ENCODE measurements around the gene IQCK. TPM values are rescaled to one million over a fixed set of nuclear protein-coding genes. Genes with fewer than 3 reads are reported as not detected.
A peak's percentile ranks its signal among the peaks of the same experiment; 100 is the strongest.

Gene IQCK
- total RNA-seq, 1 experiment from 2014 or later, result 11.7 TPM

DNA sequence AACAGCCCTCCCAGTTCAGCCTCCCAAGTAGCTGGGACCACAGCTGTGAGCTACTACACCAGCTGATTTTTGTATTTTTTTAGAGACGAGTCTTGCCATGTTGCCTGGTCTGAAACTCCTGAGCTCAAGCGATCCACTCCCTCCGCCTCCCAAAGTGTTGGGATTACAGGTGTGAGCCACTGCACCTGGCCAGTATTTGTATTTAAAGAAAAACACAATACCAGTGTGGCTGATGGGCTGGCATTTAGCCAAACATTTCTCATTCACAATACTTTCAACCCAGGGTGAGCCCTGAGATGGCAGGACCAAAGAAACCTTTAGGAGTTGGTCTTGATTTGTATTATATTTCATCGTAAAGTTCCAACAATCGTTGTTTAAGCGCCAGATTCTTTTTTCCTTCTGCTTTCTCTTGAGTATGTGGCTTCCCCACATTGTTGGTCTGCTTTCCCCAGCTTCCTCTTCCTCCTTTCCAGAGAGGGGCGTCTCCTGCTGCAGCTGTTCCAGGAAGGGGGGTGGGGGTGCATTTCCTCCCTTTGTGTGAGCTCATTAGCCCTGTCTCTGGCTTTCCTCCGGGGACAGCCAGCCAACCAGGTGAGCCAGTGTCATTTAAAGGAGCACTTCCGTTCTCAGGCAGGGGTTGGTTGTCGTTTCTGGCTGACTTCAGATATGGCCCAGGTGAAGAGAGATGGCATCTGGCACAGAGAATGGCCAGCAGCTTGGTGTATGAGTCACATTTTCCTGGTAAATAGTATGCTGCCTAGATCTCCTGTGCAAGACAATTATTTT is 86.7 kb downstream of the IQCK start:
- DNase-seq (ENCODE audit: low spot score), result no peak

DNA sequence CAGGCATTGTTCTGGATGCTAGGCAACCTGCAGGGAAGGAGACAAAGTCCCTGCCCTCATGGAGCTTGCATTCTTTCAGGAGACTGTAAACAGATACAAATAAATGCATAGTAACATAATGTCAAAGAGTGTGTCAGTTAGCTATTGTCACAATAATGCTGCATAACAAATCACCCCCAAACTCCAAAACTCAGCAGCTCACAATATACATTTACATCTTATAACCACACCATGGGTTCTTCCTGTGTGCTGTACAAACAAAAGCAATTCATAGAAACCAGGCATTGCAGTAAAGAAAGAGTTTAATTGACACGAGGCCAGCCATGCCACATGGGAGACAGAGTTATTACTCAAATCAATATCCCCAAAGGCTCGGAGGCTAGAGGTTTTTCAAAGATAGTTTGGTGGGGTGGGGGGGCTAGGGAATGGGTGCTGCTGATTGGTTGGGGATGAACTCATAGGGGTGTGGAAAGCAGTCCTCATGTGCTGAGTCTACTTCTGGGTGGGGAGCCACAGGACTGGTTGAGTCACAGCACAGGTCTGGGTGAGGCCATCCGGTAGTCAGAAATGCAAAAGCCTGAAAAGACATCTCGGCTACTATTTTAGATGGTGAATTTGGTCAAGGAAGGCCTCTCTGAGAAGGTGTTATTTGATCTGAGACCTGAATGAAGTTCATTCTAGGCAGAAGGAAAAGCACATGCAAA is 87.5 kb downstream of the IQCK start:
- DNase-seq (ENCODE audit: low spot score), result no peak

DNA sequence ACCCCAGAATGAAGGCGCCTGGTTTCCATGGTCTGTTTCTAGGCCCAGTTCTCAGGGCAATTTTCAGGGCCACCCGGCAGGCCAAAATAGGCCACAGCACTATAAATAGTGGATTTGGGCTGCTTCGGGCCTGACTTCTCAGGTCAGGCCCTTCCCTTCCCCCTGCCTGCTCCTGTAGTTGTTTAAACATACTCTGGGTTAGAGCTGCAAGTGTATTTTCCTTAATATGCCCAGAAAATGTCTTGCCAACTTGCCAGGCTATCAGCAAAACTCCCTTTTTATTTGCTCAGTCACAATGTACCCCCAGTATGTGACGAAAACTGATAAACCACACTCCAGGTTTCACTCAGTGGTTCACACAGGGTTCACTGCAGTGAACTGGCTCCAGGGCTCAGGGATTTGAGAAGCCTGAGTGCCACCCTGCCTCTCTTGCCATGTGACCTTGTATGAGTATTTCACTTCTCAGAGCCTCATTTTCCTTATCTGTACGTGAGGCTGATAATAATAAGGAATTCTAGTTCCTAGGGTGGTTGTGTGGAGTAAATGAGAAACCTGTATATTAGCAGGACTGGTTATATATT is 90.1 kb downstream of the IQCK start:
- DNase-seq (ENCODE audit: low spot score), result no peak

DNA sequence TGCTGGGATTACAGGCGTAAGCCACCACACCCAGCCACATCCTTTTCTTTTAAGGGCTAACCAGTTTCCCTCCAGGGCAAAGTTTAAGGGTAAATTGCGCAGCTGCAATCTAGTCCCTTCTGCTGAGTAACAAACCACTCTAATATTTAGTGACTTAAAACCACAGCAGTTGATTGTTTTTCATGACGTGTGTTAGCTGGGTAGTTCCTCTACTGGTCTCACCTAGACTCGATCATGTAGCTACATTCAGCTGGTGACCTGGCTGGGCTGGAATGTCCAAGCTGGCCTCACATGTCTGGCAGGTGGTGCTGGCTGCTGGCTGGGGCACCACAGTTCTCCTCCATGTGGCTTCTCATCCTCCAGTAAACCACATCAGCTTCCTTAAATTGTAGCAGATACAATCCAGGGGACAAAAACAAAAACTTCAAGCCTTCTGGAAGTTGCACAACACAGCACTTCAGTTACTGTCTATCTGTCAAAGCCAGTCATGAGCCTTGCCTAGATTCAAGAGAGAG is 91.1 kb downstream of the IQCK start:
- peak; percentile 33 for DNase-seq (ENCODE audit: low spot score)

DNA sequence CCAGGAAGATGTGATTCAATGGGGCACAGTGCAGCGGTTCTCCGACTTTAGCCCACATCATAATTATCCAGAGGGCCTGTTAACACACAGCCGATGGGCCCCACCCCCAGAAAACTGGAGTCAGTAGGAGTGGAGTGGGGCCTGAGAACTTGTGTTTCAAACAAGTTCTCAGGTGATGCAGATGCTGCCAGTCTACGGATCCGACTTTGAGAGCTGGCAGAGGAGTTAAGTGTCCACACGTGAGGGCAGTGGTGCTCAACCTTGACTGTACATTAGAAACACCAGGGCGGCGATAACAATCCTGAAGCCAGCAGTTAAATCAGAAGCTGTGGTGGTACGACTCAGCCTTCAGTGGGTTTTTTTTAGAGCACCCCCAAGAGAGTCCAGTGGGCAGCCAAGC is 91.6 kb downstream of the IQCK start:
- DNase-seq (ENCODE audit: low spot score), result no peak

DNA sequence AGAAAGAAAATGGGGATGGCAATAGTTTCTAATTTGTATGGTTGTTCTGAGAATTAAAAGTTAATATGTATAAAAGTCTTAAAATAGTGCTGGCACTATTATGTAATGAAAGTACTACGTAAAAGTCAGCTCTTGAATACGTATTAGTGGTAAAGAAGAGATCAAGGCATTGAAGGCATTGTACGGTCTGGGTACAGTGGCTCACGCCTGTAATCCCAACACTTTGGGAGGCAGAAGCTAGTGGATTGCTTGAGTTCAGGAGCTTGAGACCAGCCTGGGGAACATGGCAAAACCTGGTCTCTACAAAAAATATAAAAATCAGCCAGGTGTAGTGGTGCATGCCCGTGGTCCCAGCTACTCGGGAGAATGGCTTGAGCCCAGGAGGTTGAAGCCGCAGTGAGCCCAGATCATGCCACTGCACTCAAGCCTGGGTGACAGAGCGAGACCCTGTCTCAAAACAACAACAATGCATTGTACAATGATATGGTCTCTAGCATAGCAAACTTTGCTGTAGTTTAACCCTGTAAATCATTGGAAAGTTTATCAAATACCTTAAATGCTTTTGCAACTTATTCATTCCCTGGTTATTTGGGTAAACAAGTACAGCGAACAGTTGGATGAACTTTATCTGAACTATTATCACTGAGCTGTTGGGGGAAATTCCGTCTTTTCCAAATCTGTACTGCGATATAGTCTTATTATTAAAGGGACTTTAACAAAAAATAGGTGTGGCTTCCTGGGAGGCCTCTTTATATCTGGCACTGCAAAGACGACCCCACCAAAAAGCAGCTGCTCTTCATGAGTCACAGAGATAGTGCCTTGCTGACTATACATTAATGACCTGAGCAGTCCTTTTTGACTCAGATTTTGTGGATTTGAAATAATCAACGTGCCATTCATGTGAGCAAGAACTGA is 93.0 kb downstream of the IQCK start:
- no peak for DNase-seq (ENCODE audit: low spot score)

DNA sequence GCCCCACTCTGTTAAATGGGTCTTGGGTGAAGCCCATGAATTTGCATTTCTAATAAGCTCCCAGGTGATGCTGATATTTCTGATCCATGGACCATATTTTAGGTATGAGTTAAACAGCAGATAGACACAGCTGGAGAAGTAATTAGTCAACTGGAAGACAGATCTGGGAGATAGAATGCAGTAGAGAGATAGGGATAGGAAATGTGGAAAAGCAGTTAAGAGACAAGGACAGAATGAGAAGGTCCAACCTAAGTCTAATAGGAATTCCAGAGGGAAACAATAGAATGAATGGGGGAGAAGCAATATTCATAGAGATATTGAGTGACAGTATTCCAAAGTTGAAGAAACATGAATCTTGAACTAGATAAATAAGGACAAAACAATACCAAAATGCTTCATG is 94.9 kb downstream of the IQCK start:
- no peak for DNase-seq (ENCODE audit: low spot score)

DNA sequence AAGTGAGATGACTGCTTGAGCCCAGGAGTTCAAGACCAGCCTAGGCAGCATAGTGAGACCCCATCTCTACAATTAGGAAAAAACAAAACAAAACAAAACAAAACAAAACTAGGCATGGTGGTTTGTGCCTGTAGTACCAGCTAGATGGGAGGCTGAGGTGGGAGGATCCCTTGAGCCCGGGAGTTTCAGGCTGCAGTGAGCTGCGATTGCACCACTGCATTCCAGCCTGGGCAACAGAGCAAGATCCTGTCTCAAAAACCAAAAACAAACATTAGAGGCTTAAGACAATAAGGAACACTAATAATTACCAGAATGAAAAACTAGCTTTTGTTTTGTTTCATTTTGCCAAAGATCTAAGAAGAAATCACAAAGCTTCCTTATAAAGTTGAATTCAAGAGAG is 97.3 kb downstream of the IQCK start:
- DNase-seq (ENCODE audit: low spot score), result no peak

DNA sequence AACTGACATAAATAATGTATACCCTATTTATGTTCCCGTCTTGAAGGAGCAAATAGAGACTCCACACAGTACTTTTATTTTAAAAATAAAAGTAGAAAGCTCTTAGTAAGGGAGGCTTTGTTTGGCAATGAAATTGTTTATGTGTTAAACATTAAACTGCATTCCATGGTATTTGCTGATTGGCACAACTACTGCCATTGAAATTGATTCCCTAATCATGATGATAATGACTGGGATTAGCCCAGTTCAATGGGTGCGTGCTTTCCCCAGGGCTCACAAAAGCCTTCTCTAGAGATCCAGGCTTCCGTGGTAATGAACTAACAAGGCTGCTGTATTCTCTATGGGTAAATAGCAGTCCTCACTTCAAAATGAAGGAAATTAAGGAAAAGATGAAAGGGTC is 99.1 kb downstream of the IQCK start:
- DNase-seq (ENCODE audit: low spot score), result no peak

DNA sequence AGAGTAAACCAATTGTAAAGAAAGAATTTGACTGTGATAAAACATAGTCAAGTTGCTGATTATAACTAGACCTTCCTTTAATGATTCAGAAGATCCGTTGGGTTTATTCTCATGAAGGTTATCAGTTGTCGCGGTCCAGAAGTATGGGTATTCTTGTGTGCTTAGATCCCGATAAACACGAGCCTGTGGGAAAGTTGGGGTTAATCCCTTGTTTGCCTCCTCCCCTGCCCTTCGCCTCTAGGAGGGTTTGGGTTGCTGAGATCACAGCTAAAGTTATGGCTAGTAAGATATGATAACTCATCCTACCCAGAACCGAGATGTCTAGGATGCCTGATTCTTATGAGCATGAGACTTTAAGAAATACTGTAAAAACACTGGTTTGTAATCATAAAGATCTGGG is 99.8 kb downstream of the IQCK start:
- no peak for DNase-seq (ENCODE audit: low spot score)

DNA sequence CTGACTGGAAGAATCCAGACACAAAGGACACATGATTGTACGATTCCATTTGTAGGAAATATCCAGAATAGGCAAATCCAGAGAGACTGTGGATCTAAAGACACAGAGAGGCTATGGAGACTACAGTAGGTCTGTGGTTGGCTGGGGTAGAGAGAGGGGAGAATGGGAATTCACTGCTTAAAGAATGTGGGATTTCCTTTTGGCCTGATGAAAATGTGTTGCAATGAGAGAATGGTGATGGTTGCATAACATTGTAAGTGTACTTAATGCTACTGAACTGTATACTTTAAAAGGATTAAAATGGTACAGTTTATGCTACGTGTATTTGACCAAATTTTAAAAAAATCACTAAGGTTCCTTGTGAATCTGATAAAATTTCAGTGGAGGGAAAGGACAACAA is 104.5 kb downstream of the IQCK start:
- DNase-seq (ENCODE audit: low spot score), result peak; percentile 19

DNA sequence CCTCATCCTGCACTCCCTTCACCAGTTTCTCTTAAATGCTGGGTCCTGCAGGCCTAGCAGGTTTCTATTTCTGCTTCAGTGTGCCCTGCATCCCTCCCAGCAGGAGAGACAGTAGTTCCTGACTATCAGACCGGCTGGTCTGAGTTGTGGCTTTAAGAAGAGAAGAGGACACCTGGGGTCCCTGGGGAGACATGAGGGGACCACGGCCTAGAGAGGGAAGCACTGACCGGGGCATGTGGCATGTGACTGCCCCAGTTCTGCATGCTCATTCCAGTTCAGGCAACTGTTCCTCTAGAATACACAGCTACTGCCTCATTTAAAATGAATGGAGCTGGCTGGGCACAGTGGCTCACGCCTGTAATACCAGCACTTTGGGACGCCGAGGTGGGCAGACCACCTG is 105.3 kb downstream of the IQCK start:
- DNase-seq (ENCODE audit: low spot score), result no peak

DNA sequence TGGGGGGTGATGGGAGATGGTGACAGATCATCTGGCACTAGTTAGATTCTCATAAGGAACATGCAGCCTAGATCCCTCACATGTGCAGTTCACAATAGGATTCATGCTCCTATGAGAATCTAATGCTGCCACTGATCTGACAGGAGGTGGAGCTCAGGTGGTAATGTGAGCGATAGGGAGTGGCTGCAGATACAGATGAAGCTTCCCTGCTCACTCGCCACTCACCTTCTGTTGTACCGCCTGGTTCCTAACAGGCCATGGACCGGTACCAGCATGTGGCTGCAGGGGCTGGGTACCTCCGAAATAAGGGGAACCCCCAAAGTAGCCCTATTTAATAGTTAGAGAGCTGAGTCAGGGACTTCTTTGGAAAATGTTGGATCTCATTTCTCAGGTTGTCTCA is 106.1 kb downstream of the IQCK start:
- DNase-seq (ENCODE audit: low spot score), result no peak

DNA sequence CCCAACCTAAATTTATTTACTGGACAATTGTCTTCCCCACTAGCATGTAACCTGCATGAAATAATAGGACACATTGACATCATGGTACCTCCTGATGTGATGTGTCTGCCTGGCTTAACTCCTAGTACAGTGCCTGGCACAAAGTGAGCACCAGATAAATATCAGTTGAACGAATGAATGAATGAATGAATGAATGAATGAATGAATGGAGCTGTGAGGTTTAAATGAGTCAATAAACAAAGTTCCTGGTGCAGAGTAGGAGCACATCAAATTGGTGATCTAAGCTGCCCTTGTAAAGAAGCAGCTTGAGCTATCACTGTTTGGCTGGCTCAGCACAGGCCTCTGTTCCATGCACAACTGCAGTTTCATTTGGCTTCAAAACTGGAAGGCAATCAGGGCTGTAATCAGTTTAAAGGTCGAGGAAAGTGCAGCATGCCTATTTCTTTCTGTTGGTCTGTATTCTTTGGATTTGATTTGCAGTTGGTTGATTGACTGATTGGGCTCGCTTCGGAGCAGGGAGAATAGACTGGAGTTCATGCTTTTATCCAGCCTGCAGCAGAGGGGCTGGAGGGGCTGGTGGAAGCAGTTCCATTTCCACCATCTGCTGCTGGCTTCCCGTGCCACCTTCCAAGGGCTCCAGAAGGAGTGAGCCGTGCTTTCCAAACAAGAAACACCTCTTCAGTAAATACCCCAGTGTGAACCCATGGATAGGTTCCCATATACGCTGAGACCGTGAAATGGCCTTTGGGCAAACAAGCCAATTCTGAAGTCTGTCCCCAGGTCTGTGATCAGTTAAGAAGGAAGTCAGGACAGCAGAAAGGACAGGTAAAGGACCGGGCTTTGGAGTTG is 112.0 kb downstream of the IQCK start:
- no peak for DNase-seq (ENCODE audit: low spot score)

DNA sequence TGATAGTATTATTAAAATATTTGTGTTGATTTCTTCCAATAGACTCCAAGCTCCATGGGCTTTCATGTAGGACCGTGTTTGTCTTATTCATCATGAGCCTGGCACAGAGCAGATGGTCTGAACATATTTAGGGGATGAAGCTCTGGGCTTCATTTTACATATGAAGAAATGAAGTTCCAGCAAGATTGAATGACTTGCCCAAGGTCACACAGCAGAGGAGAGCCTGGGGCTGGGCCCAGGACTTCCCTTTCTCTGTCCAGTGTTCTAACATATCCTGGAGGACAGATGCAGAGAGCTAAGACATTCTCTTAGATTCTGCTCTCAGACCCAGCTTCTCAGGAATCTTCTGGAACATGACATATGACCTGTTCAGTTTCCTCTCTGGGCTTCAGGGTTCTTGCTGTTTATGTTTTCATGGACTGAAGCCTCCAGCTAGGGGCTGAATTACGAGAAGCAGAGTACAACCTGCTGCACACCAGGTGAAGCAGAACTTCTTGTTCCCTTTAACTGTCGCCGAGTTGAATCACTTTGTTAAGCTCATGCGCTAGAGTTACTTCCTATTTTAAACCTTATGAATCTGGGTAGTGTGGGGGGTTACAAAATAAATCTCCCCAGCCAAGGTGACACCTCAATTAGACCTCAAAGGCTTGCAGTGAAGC is 113.0 kb downstream of the IQCK start:
- DNase-seq (ENCODE audit: low spot score), result no peak

DNA sequence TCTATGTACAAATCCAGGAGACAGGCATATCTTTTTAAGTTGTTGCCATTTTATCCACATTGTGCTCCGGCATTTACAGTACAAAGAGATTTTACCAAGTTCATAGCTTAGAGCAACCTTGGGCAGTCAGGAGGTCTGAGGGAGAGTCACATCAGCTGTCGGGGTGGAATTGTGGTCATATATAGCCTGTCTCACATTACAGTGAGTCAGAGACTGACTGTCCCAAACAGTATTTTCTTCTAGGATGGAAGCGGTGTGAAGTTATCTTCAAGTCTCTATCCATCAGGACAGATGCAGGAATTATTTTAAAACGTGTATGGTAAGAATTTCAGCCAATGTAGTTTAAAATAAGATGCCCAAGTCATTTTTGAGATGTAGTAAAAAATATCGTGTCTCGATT is 113.6 kb downstream of the IQCK start:
- peak; percentile 73 for DNase-seq (ENCODE audit: low spot score)

DNA sequence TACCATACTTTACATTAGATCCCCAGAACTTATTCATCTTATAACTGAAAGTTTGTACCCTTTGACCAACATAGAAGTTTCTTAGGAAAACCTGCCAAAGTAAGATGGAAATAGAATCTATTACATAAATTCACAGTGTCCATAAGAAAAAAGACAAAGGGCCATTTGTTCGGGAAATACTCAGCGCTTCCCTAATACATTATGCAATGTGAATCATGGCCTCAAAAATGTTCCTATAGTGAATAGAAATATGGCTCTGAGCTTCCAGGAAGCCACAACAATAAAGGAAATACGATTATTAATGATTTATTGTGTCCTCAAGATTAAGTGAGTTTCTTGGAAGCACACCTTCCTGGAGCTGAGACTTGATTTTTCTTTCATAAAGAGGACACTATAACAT is 115.1 kb downstream of the IQCK start:
- no peak for DNase-seq (ENCODE audit: low spot score)

DNA sequence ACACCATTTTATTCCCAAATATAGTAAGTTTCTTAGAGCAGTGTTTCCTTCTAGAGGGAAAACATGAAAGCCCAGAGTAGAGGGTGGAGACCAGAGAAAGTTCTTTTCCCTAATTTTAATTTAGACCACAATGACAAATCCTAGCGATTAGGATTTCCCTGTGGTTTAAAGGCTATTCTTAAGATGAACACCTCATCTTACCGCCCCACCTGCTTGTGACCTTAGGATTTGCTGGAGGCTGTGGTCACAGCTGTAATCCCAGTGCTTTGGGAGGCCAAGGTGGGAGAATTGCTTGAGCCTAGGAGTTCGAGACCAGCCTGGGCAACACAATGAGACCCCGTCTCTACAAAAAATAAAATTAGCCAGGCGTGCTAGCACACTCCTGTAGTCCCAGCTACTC is 115.5 kb downstream of the IQCK start:
- no peak for DNase-seq (ENCODE audit: low spot score)

DNA sequence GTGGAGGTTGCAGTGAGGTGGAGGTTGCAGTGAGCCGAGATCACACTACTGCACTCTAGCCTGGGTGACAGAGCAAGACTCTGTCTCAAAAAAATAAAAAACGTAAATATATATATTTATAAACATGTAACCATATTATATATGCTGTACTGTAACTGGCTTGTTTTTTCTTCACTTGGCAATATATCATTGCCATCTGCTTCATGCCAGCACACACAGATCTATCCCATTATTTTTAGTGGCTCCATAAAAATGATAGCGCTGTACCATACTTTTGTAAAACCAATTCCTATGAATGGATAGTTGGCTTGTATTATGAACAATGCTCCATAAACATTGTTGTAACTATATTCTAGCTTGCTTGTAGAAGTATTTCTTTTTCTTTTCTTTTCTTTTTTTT is 117.1 kb downstream of the IQCK start:
- no peak for DNase-seq (ENCODE audit: low spot score)

DNA sequence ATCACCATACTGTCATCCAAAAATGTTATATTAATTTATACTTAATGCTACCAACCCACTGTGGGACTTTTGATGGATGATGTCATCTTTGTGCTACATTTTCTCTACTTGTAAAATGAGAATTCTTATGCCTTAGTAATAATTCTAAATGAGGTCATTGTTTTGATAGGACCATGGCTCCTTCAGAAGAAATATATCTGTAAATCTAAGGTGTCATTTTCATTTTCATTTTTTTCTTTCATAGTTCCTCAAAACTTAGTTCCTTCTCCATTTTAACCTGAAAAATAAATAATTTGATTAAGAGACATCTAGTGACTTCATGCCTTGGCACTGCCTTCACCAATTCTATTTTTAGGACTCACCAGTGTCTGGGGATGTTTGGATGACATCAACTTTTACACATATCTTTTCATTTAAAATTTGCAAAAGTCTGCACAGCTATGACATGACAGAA is 117.9 kb downstream of the IQCK start:
- DNase-seq (ENCODE audit: low spot score), result no peak
